BE2C (cell line): Measurements from ENCODE around the gene SRP54.
"Not testable (repeated sequence)": the region's sequence is repeated elsewhere in the genome, so short reads cannot be mapped to it uniquely, and the experiment has no call there.

Experiments used
- DNase-seq: peaks from one replicate; pipeline ENCODE4 v3.0.0-alpha.2; 2020
- H3K27me3 ChIP-seq: fragments of 250-450 bp; sonication (Bioruptor Pico); 2 replicates; pipeline ENCODE4 v1.5.1; 2020; ENCODE audit warnings: mild to moderate bottlenecking
- H3K36me3 ChIP-seq: fragments of 250-450 bp; sonication (Bioruptor Pico); 2 replicates; pipeline ENCODE4 v1.5.1; 2020; ENCODE audit warnings: mild to moderate bottlenecking
- H3K4me1 ChIP-seq: fragments of 250-450 bp; sonication (Bioruptor Pico); 2 replicates; pipeline ENCODE4 v1.5.1; 2020
- H3K4me3 ChIP-seq: 2 replicates; pipeline ENCODE4 v1.5.1; 2011; ENCODE audit warnings: low read depth, low read length
- H3K9me3 ChIP-seq: fragments of 250-450 bp; sonication (Bioruptor Pico); 2 replicates; pipeline ENCODE4 v1.5.1; 2020
- TF ChIP-seq, protein P1 (sequence below): IDR thresholded peaks from 2 replicates; pipeline ENCODE4 v1.5.1; 2012; ENCODE audit warnings: mild to moderate bottlenecking, low read depth, low read length

SRP54 gene

DNA sequence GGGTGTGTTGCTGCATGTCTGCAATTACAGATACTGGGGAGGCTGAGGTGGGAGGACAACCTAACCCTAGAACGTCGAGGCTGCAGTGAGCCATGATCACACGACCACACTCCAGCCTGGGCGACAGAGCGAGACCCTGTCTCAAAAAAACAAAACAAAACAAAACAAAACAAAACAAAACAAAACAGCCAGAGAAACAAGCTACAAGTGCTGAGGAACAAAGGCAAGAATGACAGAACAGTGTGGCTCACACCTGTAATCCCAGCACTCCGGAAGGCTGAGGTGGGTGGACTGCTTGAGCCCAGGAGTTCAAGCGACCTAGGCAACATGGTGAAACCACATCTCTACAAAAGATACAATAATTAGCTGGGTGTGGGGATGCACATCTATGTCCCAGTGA is 38.0 kb upstream of the SRP54 start:
- no peaks in the 10 kb centered on the region for H3K36me3 ChIP-seq
- TF ChIP-seq, protein P1, sequence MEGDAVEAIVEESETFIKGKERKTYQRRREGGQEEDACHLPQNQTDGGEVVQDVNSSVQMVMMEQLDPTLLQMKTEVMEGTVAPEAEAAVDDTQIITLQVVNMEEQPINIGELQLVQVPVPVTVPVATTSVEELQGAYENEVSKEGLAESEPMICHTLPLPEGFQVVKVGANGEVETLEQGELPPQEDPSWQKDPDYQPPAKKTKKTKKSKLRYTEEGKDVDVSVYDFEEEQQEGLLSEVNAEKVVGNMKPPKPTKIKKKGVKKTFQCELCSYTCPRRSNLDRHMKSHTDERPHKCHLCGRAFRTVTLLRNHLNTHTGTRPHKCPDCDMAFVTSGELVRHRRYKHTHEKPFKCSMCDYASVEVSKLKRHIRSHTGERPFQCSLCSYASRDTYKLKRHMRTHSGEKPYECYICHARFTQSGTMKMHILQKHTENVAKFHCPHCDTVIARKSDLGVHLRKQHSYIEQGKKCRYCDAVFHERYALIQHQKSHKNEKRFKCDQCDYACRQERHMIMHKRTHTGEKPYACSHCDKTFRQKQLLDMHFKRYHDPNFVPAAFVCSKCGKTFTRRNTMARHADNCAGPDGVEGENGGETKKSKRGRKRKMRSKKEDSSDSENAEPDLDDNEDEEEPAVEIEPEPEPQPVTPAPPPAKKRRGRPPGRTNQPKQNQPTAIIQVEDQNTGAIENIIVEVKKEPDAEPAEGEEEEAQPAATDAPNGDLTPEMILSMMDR = no peak
- H3K4me1 ChIP-seq = no peaks in the 10 kb centered on the region
- H3K9me3 ChIP-seq = no peaks in the 10 kb centered on the region
- H3K27me3 ChIP-seq = no peaks in the 10 kb centered on the region
- no peak for DNase-seq
- H3K4me3 ChIP-seq = no peak overlapping the region

DNA sequence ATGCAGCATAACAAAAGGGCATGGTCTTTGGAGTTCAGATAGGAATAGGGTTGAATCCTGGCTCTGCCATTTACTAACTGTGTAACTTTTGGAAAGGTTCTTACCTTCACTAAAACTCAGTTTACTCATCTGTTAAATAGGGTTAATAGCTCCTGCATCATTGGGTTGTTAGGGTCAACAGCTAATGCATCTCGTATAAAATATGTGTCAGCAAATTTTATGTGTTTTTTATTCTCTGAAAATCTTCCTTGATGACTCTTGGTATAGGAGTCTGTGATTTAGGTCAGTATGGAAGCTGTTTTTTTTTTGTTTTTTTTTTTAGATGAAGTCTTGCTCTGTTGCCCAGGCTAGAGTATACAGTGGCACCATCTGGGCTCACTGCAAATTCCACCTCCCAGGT is 36.1 kb upstream of the SRP54 start:
- no peaks in the 10 kb centered on the region for H3K36me3 ChIP-seq
- DNase-seq = no peak
- no peaks in the 10 kb centered on the region for H3K4me1 ChIP-seq
- no peaks in the 10 kb centered on the region for H3K27me3 ChIP-seq
- no peak overlapping the region for H3K4me3 ChIP-seq
- TF ChIP-seq, protein P1 = no peak
- H3K9me3 ChIP-seq = no peaks in the 10 kb centered on the region

DNA sequence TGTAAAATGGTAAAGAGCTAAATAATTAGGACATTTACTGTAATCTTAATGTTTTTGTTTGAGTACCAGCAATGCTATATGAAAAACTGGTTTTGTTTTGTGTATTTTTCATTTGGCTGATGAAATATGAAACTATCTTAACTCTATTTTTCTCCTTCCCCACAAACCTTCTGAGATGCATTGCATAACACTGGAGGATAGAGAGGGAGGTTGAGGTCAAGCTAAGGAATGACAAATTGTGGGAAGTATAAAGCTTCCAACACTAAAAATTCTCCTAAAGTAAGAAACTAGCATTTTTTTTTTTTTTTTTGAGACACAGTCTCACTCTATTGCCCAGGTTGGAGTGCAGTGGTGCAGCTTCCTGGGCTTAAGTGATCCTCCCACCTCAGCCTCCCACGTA is 31.5 kb upstream of the SRP54 start:
- Histone ChIP-seq H3K4me1 (no peaks in the 10 kb centered on the region), H3K4me3 (no peak overlapping the region), H3K36me3 (peaks cover 4% of the 10 kb centered on the region), H3K9me3 (no peaks in the 10 kb centered on the region), H3K27me3 (no peaks in the 10 kb centered on the region)
- TF ChIP-seq, protein P1 = no peak
- DNase-seq = no peak

DNA sequence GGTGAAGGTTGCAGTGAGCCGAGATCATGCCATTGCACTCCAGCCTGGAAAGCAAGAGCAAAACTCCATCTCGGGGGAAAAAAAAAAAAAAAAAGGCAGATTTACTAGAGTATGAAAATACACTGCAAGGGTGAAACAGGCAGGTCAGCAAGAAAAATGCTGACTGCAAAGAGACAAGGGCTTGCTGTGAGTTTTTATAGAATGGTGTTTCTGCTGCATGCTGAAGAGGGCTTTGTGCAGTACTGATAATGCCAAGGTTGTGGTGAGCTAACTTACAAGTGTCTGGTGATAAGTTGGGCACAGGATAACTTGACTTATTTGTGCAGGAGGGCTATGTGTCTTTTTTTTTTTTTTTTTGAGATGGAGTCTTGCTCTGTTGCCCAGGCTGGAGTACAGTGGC is 25.9 kb upstream of the SRP54 start:
- TF ChIP-seq, protein P1 = no peak
- H3K4me1 ChIP-seq = no peaks in the 10 kb centered on the region
- no peaks in the 10 kb centered on the region for H3K27me3 ChIP-seq
- H3K36me3 ChIP-seq = peaks cover 10% of the 10 kb centered on the region
- H3K4me3 ChIP-seq = no peak overlapping the region
- no peak for DNase-seq
- H3K9me3 ChIP-seq = no peaks in the 10 kb centered on the region

DNA sequence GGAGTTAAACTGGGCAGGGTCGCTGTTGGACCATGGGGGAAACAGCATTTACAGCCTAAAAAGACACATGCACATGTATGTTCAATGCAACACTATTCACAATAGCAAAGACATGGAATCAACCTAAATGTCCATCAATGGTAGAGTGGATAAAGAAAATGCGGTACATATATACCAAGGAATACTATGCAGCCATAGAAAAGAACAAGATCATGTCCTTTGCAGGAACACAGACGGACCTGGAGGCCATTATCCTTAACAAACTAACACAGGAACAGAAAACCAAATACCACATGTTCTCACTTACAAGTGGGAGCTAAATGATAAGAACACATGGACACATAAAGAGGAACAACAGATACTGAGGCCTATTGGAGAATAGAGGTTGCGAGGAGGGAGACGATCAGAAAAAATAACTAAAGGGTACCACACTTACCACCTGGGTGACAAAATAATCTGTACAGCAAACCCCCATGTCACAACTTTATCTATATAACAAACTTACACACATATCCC is 25.0 kb upstream of the SRP54 start:
- Histone ChIP-seq H3K4me3 (no peak overlapping the region), H3K9me3 (no peaks in the 10 kb centered on the region), H3K36me3 (peaks cover 7% of the 10 kb centered on the region), H3K4me1 (no peaks in the 10 kb centered on the region), H3K27me3 (no peaks in the 10 kb centered on the region)
- TF ChIP-seq, protein P1 = no peak
- DNase-seq = no peak

DNA sequence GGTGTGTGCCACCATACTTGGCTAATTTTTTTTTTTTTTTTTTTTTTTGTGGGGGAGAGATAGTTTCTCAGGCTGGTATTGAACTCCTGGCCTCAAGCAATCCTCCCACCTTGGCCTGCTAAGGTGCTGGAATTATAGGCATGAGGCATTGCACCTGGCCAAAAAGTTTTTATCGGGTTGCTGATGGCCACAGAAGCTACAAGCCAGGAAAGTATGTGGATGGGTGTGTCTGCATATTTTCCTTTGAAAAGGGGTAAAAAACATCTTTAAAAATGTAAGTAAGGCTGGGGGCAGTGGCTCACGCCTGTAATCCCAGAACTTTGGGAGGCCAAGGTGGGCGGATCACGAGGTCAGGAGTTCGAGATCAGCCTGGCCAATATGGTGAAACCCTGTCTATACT is 20.7 kb upstream of the SRP54 start:
- not testable (repeated sequence) for H3K27me3 ChIP-seq, H3K4me3 ChIP-seq, DNase-seq, H3K4me1 ChIP-seq, H3K9me3 ChIP-seq
- H3K36me3 ChIP-seq = peaks cover 20% of the 10 kb centered on the region
